RWPE2 (cell line): ENCODE results near the gene GCK.

Experiments
- ATAC-seq: fragments of 200-7000 bp; cut with Tn5 transposase; 3 replicates; pipeline ENCODE4 v1.9.1; 2021; ENCODE audit warnings: low read depth
- DNase-seq: peaks from one replicate; pipeline ENCODE4 v3.0.0-alpha.2; 2020; ENCODE audit warnings: low spot score
- H3K27ac ChIP-seq: fragments of 450-650 bp; 2 replicates; pipeline ENCODE4 v1.5.1; 2017; ENCODE audit warnings: mild to moderate bottlenecking; ENCODE audit not compliant: poor library complexity, severe bottlenecking
- H3K27me3 ChIP-seq: fragments of 250-450 bp; sonication (Bioruptor Pico); 2 replicates; pipeline ENCODE4 v1.5.1; 2021; ENCODE audit warnings: mild to moderate bottlenecking, moderate library complexity; ENCODE audit not compliant: insufficient read depth, poor library complexity, severe bottlenecking
- H3K36me3 ChIP-seq: fragments of 250-450 bp; sonication (Bioruptor Pico); 2 replicates; pipeline ENCODE4 v1.5.1; 2020; ENCODE audit warnings: low read depth, mild to moderate bottlenecking, moderate library complexity
- H3K4me1 ChIP-seq: fragments of 250-450 bp; sonication (Bioruptor Pico); 2 replicates; pipeline ENCODE4 v1.5.1; 2021; ENCODE audit warnings: mild to moderate bottlenecking, moderate library complexity; ENCODE audit not compliant: insufficient read depth, poor library complexity, severe bottlenecking
- H3K4me3 ChIP-seq: fragments of 250-450 bp; sonication (Bioruptor Pico); 2 replicates; pipeline ENCODE4 v1.5.1; 2021; ENCODE audit warnings: mild to moderate bottlenecking, moderate library complexity; ENCODE audit not compliant: severe bottlenecking
- H3K9me3 ChIP-seq: fragments of 250-450 bp; sonication (Bioruptor Pico); 2 replicates; pipeline ENCODE4 v1.5.1; 2021; ENCODE audit warnings: mild to moderate bottlenecking, moderate library complexity; ENCODE audit not compliant: severe bottlenecking
- TF ChIP-seq, protein P1 (sequence below): fragments of 450-650 bp; IDR thresholded peaks from one replicate; pipeline ENCODE4 v1.5.1; 2017; ENCODE audit warnings: mild to moderate bottlenecking, moderate library complexity; ENCODE audit not compliant: poor library complexity, severe bottlenecking

GCK gene

DNA sequence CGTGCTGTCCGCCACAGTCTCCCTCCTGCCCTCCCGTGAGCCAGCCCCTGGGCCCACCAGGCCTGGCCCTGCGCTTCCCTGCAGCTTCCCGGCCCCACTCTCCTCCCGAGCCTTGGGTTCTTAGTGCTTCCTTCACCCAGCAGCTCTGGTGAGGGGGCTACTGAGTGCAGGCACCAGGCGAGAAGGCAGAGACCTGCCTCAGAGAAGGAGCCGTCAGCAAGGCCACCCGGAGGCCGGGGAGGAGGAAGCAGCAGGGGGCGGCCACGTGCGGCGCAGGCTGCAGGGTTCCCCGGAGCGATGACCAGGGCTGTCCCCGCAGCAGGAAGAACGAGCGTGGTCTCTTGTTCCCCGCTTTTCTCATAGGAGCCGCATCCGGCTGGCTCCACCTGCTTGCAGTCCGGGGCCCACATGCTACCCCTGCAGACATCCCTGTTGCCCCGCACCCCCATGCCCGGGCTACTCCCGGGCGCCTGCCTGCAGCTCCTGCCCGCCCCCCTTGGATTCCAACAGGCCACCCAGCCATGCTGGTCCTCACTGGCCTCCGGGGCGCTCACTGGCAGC, 32.1 kb upstream of the GCK start:
- no peak overlapping the region for H3K27ac ChIP-seq
- no peaks in the 10 kb centered on the region for H3K36me3 ChIP-seq
- no peak overlapping the region for H3K4me3 ChIP-seq
- H3K9me3 ChIP-seq = no peaks in the 10 kb centered on the region
- TF ChIP-seq, protein P1, sequence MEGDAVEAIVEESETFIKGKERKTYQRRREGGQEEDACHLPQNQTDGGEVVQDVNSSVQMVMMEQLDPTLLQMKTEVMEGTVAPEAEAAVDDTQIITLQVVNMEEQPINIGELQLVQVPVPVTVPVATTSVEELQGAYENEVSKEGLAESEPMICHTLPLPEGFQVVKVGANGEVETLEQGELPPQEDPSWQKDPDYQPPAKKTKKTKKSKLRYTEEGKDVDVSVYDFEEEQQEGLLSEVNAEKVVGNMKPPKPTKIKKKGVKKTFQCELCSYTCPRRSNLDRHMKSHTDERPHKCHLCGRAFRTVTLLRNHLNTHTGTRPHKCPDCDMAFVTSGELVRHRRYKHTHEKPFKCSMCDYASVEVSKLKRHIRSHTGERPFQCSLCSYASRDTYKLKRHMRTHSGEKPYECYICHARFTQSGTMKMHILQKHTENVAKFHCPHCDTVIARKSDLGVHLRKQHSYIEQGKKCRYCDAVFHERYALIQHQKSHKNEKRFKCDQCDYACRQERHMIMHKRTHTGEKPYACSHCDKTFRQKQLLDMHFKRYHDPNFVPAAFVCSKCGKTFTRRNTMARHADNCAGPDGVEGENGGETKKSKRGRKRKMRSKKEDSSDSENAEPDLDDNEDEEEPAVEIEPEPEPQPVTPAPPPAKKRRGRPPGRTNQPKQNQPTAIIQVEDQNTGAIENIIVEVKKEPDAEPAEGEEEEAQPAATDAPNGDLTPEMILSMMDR = no peak
- no peaks in the 10 kb centered on the region for H3K27me3 ChIP-seq
- ATAC-seq = no peak
- DNase-seq = peak; percentile 64
- H3K4me1 ChIP-seq = peaks cover 21% of the 10 kb centered on the region

DNA sequence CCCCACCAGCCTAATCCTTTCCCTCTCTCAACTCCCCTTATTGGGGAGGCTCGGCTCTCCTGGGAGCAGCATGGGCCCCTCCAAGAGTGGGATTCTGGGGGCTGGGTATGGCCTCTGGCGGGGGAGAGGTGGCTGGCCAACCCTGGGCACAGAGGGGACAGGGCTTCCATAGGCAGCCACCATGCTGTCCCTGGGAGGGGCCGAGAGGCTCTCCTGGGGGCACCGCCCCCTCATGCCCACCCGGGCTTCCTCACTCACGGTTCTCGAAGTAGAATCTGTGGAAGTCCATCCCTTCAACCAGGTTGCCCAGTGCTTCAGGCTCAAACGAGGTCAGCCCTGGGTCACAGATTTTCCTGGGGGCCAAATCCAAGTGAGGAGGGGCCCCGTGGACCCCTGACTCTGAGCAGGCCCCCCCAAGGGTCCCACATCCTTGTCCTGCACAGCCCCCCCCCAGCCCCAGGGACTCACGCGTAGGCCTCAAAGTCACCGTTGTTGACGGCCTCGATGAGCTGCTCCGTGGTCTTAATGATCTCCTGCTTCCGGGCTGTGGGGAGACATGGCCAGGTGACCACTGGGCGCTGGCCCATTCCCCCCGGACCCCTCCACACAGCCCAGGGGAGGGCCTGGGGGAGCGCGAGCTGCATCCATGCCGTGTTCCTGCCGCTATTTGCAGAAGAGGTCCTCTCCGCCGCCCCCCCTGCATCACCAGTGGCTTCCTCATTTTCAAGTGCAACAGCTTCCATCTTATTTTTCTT, 31.3 kb upstream of the GCK start:
- no peak for ATAC-seq
- no peaks in the 10 kb centered on the region for H3K9me3 ChIP-seq
- DNase-seq = peak; percentile 44
- TF ChIP-seq, protein P1 = no peak
- H3K36me3 ChIP-seq = no peaks in the 10 kb centered on the region
- no peaks in the 10 kb centered on the region for H3K27me3 ChIP-seq
- H3K4me3 ChIP-seq = no peak overlapping the region
- H3K4me1 ChIP-seq = peaks cover 16% of the 10 kb centered on the region
- no peak overlapping the region for H3K27ac ChIP-seq

DNA sequence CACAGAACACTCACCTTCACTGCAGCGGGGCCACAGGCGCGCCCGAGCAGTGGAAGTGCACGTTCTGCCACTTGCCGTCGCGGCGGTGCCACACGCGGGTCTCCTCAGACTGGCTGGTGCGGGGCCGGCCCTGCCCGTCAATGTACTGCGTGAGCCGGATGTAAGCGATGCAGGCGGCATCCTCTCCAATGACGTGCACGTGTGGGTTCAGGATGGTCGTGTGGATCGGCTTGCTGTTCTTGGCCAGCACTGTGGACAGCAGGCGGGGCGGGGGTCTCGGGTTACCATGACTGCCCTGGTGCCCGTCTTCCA, 30.8 kb upstream of the GCK start:
- ATAC-seq (no peak), DNase-seq (peak; percentile 55)
- H3K36me3 ChIP-seq = no peaks in the 10 kb centered on the region
- no peak overlapping the region for H3K4me3 ChIP-seq
- H3K9me3 ChIP-seq = no peaks in the 10 kb centered on the region
- TF ChIP-seq, protein P1 = no peak
- H3K27me3 ChIP-seq = no peaks in the 10 kb centered on the region
- H3K27ac ChIP-seq = no peak overlapping the region
- H3K4me1 ChIP-seq = peaks cover 14% of the 10 kb centered on the region

DNA sequence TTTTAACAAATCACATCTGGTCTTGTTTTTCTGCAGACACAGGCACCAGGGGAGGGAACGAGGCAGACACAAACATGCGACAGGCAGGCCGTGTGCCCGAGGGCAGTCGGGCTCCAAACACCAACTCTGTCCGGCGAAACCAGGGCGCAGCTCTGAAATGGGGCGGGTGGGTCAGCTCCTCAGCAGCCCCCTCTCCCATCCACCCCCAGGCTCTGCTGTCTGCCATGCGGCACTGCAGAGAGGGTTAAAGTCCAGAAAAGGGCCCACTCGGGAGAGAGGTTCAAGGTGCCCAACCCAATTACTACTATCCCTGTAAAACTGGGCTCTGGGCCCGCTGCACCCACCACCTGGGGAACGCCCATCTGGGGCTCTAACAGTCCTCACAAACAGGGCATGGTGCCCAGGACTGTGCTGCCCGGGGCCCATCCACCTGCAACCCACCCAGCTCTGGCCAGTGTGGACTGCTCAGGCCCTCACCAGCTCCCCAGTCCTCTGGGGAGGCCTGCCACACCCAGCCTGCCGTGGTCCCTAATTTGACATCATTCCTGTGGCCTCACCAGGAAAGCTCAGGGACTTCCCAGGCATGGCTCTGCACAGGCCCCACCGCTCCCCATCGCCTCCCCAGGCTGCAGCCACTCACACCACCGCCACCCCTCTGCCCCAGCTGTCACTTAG, 30.3 kb upstream of the GCK start:
- Histone ChIP-seq H3K4me3 (no peak overlapping the region), H3K4me1 (peaks cover 9% of the 10 kb centered on the region), H3K9me3 (no peaks in the 10 kb centered on the region), H3K27ac (no peak overlapping the region), H3K36me3 (no peaks in the 10 kb centered on the region), H3K27me3 (no peaks in the 10 kb centered on the region)
- TF ChIP-seq, protein P1 = no peak
- peak; percentile 31 for DNase-seq
- no peak for ATAC-seq
